ENCODE results near the gene MEGF11. TPM values are rescaled to one million over a fixed set of nuclear protein-coding genes. Genes with fewer than 3 reads are reported as not detected.

Gene MEGF11
- total RNA-seq, 1 experiment from 2014 or later = 2.3 TPM

- Histone ChIP-seq H3K9me2 (ENCODE audit: insufficient read depth) (no peaks in the 10 kb centered on the region), H2AFZ (ENCODE audit: low read depth, low read length, poor library complexity, severe bottlenecking) (no peak overlapping the region), H3K27me3 (ENCODE audit: insufficient read depth, low read length) (no peaks in the 10 kb centered on the region), H3K4me2 (ENCODE audit: low read length) (no peak overlapping the region), H3K4me3 (replicated peaks in 1 of 2; ENCODE audit: low read depth in 1 of 2, low read length in 2 of 2) (no peak overlapping the region), H4K20me1 (ENCODE audit: insufficient read depth) (no peaks in the 10 kb centered on the region), H3K9ac (ENCODE audit: low read length) (no peak overlapping the region), H3K79me2 (ENCODE audit: insufficient read depth, low read length) (peaks cover 32% of the 10 kb centered on the region), H3K4me1 (ENCODE audit: control insufficient read depth in 1 of 2, insufficient read depth in 2 of 2, low read length in 2 of 2) (peaks cover 9 to 15% of the 10 kb centered on the region in 2 experiments), H3K9me3 (ENCODE audit: control insufficient read depth in 1 of 2, insufficient read depth in 1 of 2, low read depth in 1 of 2, low read length in 2 of 2) (no peaks in the 10 kb centered on the region), H3K27ac (ENCODE audit: low read depth, low read length) (no peak overlapping the region), H3K36me3 (ENCODE audit: control insufficient read depth in 1 of 2, insufficient read depth in 2 of 2, low read length in 2 of 2) (peaks cover 0 to 8% of the 10 kb centered on the region in 2 experiments; a peak in 1 of 4 replicates)
- ATAC-seq = no peak
- ChIA-PET POLR2A (no interaction called here), CTCF (no interaction called here), RAD21 (ENCODE audit: low non-redundant PET in 1 of 2, low total read pairs in 2 of 2, uncharacterized antibody in 2 of 2, unreplicated experiment in 2 of 2) (no interaction called here)
- no peak for DNase-seq (ENCODE audit: low read depth, low spot score)
- TF ChIP-seq CBX3 (IDR thresholded peaks at IDR 0.05; ENCODE audit: low read depth) (no peak), POLR2A (IDR thresholded peaks at IDR 0.05; ENCODE audit: borderline replicate concordance, extremely low read depth, insufficient read depth, insufficient read length) (no peak), CEBPB (IDR thresholded peaks at IDR 0.05; ENCODE audit: low read depth) (no peak), YY1 (IDR thresholded peaks at IDR 0.05; ENCODE audit: extremely low read depth, insufficient replicate concordance, low read depth, low read length) (no peak), TCF7L2 (IDR thresholded peaks at IDR 0.05; ENCODE audit: borderline replicate concordance, extremely low read depth, insufficient read depth, insufficient read length) (no peak), ZFX (IDR thresholded peaks at IDR 0.05) (no peak), ZNF274 (IDR thresholded peaks at IDR 0.05; ENCODE audit: low read depth, low read length) (no peak), ELF1 (IDR thresholded peaks at IDR 0.05; ENCODE audit: borderline replicate concordance, low read depth) (no peak), JUND (IDR thresholded peaks at IDR 0.05) (no peak), EZH2 (IDR thresholded peaks at IDR 0.05) (no peak)
- intact Hi-C loops (cut with micrococcal nuclease) = no loop called here
- BruUV-seq (replicated peaks) = no TSS peak
Measured at GRCh38 chr15:66298803-66299251, 45.3 kb upstream of the MEGF11 start.

DNA sequence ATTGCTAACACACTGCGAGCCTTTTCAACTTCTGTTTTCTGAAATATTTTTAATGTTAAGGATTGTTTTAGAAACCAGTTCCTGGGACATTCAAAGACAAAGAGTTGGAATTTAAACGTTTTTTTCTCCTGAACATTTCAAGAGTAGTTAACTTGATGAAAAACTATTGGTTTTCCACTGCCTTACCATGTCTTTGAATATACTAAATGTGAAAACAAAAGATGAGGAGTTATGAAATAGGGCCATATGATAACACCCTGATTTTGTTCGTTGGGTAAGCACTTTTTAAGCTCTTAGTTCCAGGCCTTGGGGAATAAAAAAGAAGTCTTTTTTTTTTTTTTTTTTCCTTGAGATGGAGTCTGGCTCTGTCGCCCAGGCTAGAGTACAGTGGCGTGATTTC is 42.6 kb upstream of the MEGF11 start:
- no peak for ATAC-seq
- H3K9ac ChIP-seq (ENCODE audit: low read length) = no peak overlapping the region
- no peak for DNase-seq (ENCODE audit: low read depth, low spot score)
- no peak overlapping the region for H3K4me2 ChIP-seq (ENCODE audit: low read length)
- H3K4me1 ChIP-seq (ENCODE audit: control insufficient read depth in 1 of 2, insufficient read depth in 2 of 2, low read length in 2 of 2) = peaks cover 17 to 30% of the 10 kb centered on the region in 2 experiments
- H3K27ac ChIP-seq (ENCODE audit: low read depth, low read length) = no peak overlapping the region
- RAD21 ChIA-PET (ENCODE audit: low non-redundant PET in 1 of 2, low total read pairs in 2 of 2, uncharacterized antibody in 2 of 2, unreplicated experiment in 2 of 2) = no interaction called here
- H4K20me1 ChIP-seq (ENCODE audit: insufficient read depth) = no peaks in the 10 kb centered on the region
- H3K36me3 ChIP-seq (ENCODE audit: control insufficient read depth in 1 of 2, insufficient read depth in 2 of 2, low read length in 2 of 2) = peaks cover 0 to 8% of the 10 kb centered on the region in 2 experiments; a peak in 1 of 4 replicates
- POLR2A ChIA-PET = no interaction called here
- H3K9me2 ChIP-seq (ENCODE audit: insufficient read depth) = no peaks in the 10 kb centered on the region
- H3K4me3 ChIP-seq (replicated peaks in 1 of 2; ENCODE audit: low read depth in 1 of 2, low read length in 2 of 2) = no peak overlapping the region
- peaks cover 32% of the 10 kb centered on the region for H3K79me2 ChIP-seq (ENCODE audit: insufficient read depth, low read length)
- no peaks in the 10 kb centered on the region for H3K27me3 ChIP-seq (ENCODE audit: insufficient read depth, low read length)
- H3K9me3 ChIP-seq (ENCODE audit: control insufficient read depth in 1 of 2, insufficient read depth in 1 of 2, low read depth in 1 of 2, low read length in 2 of 2) = no peaks in the 10 kb centered on the region
- no peak overlapping the region for H2AFZ ChIP-seq (ENCODE audit: low read depth, low read length, poor library complexity, severe bottlenecking)
- intact Hi-C loops (cut with micrococcal nuclease) = no loop called here
- CTCF ChIA-PET = no interaction called here
- BruUV-seq (replicated peaks) = no TSS peak
- no peak for TF ChIP-seq TCF7L2 (IDR thresholded peaks at IDR 0.05; ENCODE audit: borderline replicate concordance, extremely low read depth, insufficient read depth, insufficient read length)
- TF ChIP-seq EZH2 (IDR thresholded peaks at IDR 0.05) = no peak
- no peak for TF ChIP-seq SIN3A (IDR thresholded peaks at IDR 0.05; ENCODE audit: low read depth)
- no peak for TF ChIP-seq SP1 (IDR thresholded peaks at IDR 0.05; ENCODE audit: low read depth)
- TF ChIP-seq RAD21 (IDR thresholded peaks at IDR 0.05; ENCODE audit: low read depth) = no peak
- no peak for TF ChIP-seq EZH2phosphoT487 (IDR thresholded peaks at IDR 0.05; ENCODE audit: borderline replicate concordance)
- TF ChIP-seq, protein P1, sequence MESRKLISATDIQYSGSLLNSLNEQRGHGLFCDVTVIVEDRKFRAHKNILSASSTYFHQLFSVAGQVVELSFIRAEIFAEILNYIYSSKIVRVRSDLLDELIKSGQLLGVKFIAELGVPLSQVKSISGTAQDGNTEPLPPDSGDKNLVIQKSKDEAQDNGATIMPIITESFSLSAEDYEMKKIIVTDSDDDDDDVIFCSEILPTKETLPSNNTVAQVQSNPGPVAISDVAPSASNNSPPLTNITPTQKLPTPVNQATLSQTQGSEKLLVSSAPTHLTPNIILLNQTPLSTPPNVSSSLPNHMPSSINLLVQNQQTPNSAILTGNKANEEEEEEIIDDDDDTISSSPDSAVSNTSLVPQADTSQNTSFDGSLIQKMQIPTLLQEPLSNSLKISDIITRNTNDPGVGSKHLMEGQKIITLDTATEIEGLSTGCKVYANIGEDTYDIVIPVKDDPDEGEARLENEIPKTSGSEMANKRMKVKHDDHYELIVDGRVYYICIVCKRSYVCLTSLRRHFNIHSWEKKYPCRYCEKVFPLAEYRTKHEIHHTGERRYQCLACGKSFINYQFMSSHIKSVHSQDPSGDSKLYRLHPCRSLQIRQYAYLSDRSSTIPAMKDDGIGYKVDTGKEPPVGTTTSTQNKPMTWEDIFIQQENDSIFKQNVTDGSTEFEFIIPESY (IDR thresholded peaks at IDR 0.05; ENCODE audit: extremely low read depth, insufficient replicate concordance, low read length) = no peak
- no peak for TF ChIP-seq EGR1 (IDR thresholded peaks at IDR 0.05; ENCODE audit: low read depth)
- TF ChIP-seq ZFX (IDR thresholded peaks at IDR 0.05) = no peak
- TF ChIP-seq ZNF274 (IDR thresholded peaks at IDR 0.05; ENCODE audit: low read depth, low read length) = no peak
- TF ChIP-seq CBX3 (IDR thresholded peaks at IDR 0.05; ENCODE audit: low read depth) = no peak
- no peak for TF ChIP-seq POLR2AphosphoS5 (IDR thresholded peaks at IDR 0.05; ENCODE audit: low read depth, low read length)
- no peak for TF ChIP-seq POLR2A (IDR thresholded peaks at IDR 0.05; ENCODE audit: borderline replicate concordance, extremely low read depth, insufficient read depth, insufficient read length)
- no peak for TF ChIP-seq FOSL1 (IDR thresholded peaks at IDR 0.05; ENCODE audit: low read depth)
